Neuronal stem cell (in vitro differentiated cells): ENCODE data around the gene DOHH.
"Not testable (repeated sequence)": the region's sequence is repeated elsewhere in the genome, so short reads cannot be mapped to it uniquely, and the experiment has no call there.

ENCODE experiments used
- DNase-seq: peaks from one replicate; pipeline ENCODE4 v3.0.0-alpha.2; 2013; ENCODE audit warnings: low spot score
- H2AFZ ChIP-seq: one replicate; pipeline ENCODE4 v1.6.1; 2013; ENCODE audit warnings: mild to moderate bottlenecking, low read length, inconsistent platforms
- H2AK5ac ChIP-seq: 2 replicates; pipeline ENCODE4 v1.6.1; 2013; ENCODE audit warnings: low read depth, mild to moderate bottlenecking, inconsistent platforms, low read length, moderate library complexity, mixed read lengths
- H2BK120ac ChIP-seq: 2 replicates; pipeline ENCODE4 v1.6.1; 2013; ENCODE audit warnings: low read depth, mild to moderate bottlenecking, inconsistent platforms, low read length, moderate library complexity, mixed read lengths
- H2BK12ac ChIP-seq: one replicate; pipeline ENCODE4 v1.6.1; 2013; ENCODE audit warnings: low read length, inconsistent platforms
- H2BK15ac ChIP-seq: 2 replicates; pipeline ENCODE4 v1.6.1; 2013; ENCODE audit warnings: mild to moderate bottlenecking, low read length, inconsistent platforms, mixed read lengths
- H2BK5ac ChIP-seq: one replicate; pipeline ENCODE4 v1.6.1; 2013; ENCODE audit warnings: inconsistent platforms, mild to moderate bottlenecking, low read length, moderate library complexity
- H3K14ac ChIP-seq: one replicate; pipeline ENCODE4 v1.6.1; 2013; ENCODE audit warnings: low read length, inconsistent platforms
- H3K18ac ChIP-seq: 2 replicates; pipeline ENCODE4 v1.6.1; 2013; ENCODE audit warnings: low read length, inconsistent platforms
- H3K23ac ChIP-seq: 2 replicates; pipeline ENCODE4 v1.6.1; 2013; ENCODE audit warnings: low read depth, mild to moderate bottlenecking, mixed read lengths, low read length, inconsistent platforms; ENCODE audit not compliant: poor library complexity
- H3K27ac ChIP-seq: replicated peaks from 3 replicates; pipeline ENCODE4 v1.5.1; 2013; ENCODE audit warnings: low read length, inconsistent platforms
- H3K27me3 ChIP-seq, 3 experiments: 2 replicates each; pipeline ENCODE4 v1.6.1; 2013; ENCODE audit warnings: low read length in 3 of 3, mild to moderate bottlenecking in 2 of 3, inconsistent platforms in 1 of 3, low read depth in 1 of 3, mixed read lengths in 1 of 3, moderate library complexity in 1 of 3; ENCODE audit not compliant: control insufficient read depth in 3 of 3, insufficient read depth in 3 of 3
- H3K36me3 ChIP-seq, 2 donors: replicated peaks in 1 of 2; 2 replicates each; pipeline ENCODE4 v1.6.1; 2013; ENCODE audit warnings: low read length in 2 of 2; ENCODE audit not compliant: control insufficient read depth in 2 of 2, insufficient read depth in 2 of 2
- H3K4ac ChIP-seq: 2 replicates; pipeline ENCODE4 v1.6.1; 2013; ENCODE audit warnings: inconsistent platforms, mild to moderate bottlenecking, low read length, moderate library complexity
- H3K4me1 ChIP-seq, 2 donors: 1 replicate in 1 of 2; 2 replicates in 1 of 2; pipeline ENCODE4 v1.6.1; 2013; ENCODE audit warnings: low read length in 2 of 2, low read depth in 1 of 2; ENCODE audit not compliant: control insufficient read depth in 2 of 2, insufficient read depth in 1 of 2
- H3K4me2 ChIP-seq: one replicate; pipeline ENCODE4 v1.6.1; 2013; ENCODE audit warnings: mild to moderate bottlenecking, low read length, inconsistent platforms; ENCODE audit not compliant: insufficient read depth, poor library complexity, severe bottlenecking
- H3K4me3 ChIP-seq, 2 donors: 2 replicates each; pipeline ENCODE4 v1.5.1; 2013; ENCODE audit warnings: low read length in 2 of 2, mild to moderate bottlenecking in 2 of 2, inconsistent platforms in 1 of 2, moderate library complexity in 1 of 2
- H3K79me1 ChIP-seq: one replicate; pipeline ENCODE4 v1.6.1; 2013; ENCODE audit warnings: low read depth, mild to moderate bottlenecking, inconsistent platforms, low read length, moderate library complexity
- H3K9ac ChIP-seq: one replicate; pipeline ENCODE4 v1.6.1; 2013; ENCODE audit warnings: mild to moderate bottlenecking, low read depth, low read length, inconsistent platforms; ENCODE audit not compliant: poor library complexity
- H3K9me3 ChIP-seq, 2 donors: replicated peaks in 1 of 2; 2 replicates each; pipeline versions ENCODE3 to v1.6.1; 2013; ENCODE audit warnings: low read length in 2 of 2, mild to moderate bottlenecking in 2 of 2, inconsistent platforms in 1 of 2, low read depth in 1 of 2, mixed read lengths in 1 of 2, moderate library complexity in 1 of 2; ENCODE audit not compliant: control insufficient read depth in 2 of 2, insufficient read depth in 1 of 2
- H4K8ac ChIP-seq: one replicate; pipeline ENCODE4 v1.6.1; 2013; ENCODE audit warnings: low read depth, mild to moderate bottlenecking, inconsistent platforms, low read length, moderate library complexity
- H4K91ac ChIP-seq: one replicate; pipeline ENCODE4 v1.6.1; 2013; ENCODE audit warnings: low read length, low read depth, mild to moderate bottlenecking, inconsistent platforms; ENCODE audit not compliant: poor library complexity
- WGBS, 2 donors: extraction: QIAGEN DNeasy Blood & Tissue Kit; methylation state at CpG; one replicate each; pipeline ENCODE4 v1.1.7; 2013; ENCODE audit warnings: missing lambda C conversion rate in 2 of 2, mixed read lengths in 1 of 2; ENCODE audit not compliant: insufficient read length in 2 of 2, insufficient replicate concordance in 1 of 2; ENCODE audit errors: extremely low coverage in 2 of 2; 5-methylcytosine and 5-hydroxymethylcytosine counted together

DOHH gene

DNA sequence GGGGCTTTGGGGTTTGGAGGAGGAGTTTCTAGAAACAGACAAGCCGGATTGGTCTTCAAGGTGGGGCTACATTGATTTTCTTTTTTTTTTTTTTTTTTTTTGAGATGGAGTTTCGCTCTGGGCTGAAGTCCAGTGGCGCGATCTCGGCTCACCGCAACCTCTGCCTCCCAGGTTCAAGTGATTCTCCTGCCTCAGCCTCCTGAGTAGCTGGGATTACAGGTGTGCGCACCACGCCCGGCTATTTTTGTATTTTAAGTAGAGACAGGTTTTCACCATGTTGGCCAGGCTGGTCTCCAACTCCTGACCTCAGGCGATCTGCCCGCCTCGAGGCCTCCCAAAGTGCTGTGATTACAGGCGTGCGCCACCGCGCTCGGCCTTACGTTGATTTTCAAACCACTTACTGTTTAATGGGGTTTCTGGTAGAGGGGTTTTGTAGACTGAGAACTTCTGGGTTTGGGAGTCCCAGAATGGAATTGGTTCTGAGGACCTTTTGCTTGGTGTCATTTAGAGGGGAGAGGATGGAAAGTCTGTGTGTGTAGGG lies 7.7 kb upstream of the DOHH start:
- H2BK120ac ChIP-seq, H3K23ac ChIP-seq, H2BK12ac ChIP-seq: not testable (repeated sequence)

GRCh38 chr19:3507371-3508120 lies 7.1 kb upstream of the DOHH start:
- no CpG with 5 or more reads among the region's 31 CpGs for WGBS, 2 donors
- Histone ChIP-seq H3K4ac (no peak overlapping the region), H2AFZ (no peak overlapping the region), H2BK5ac (no peak overlapping the region), H4K8ac (no peak overlapping the region), H2AK5ac (peak overlapping the region; percentile 46), H3K36me3 (peaks cover 20 to 47% of the 10 kb centered on the region in 2 donors), H3K79me1 (peaks cover 47% of the 10 kb centered on the region), H3K4me2 (peak overlapping the region; percentile 99), H3K4me3 (peak overlapping the region; percentile 90 to 92), H3K23ac (peak overlapping the region; percentile 85), H3K9me3 (no peaks in the 10 kb centered on the region), H3K4me1 (peaks cover 9 to 13% of the 10 kb centered on the region in 2 donors), H3K18ac (peak overlapping the region; percentile 64), H3K27me3 (no peaks in the 10 kb centered on the region), H3K14ac (peak overlapping the region; percentile 44), H3K27ac (no peak overlapping the region), H3K9ac (peak overlapping the region; percentile 99), H2BK15ac (no peak overlapping the region), H2BK12ac (no peak overlapping the region), H4K91ac (no peak overlapping the region), H2BK120ac (no peak overlapping the region)
- no peak for DNase-seq

More for the DNA sequence above, 7.7 kb upstream of the DOHH start:
- not testable (repeated sequence) for DNase-seq, H3K18ac ChIP-seq, H3K9ac ChIP-seq, H3K27me3 ChIP-seq, H2AK5ac ChIP-seq, H3K14ac ChIP-seq, H3K4me2 ChIP-seq, H3K9me3 ChIP-seq, H3K4me3 ChIP-seq, H3K27ac ChIP-seq, H4K91ac ChIP-seq, H4K8ac ChIP-seq, H2AFZ ChIP-seq, H2BK15ac ChIP-seq, H3K4ac ChIP-seq
- WGBS, 2 donors: no CpG with 5 or more reads among the region's 18 CpGs
- peaks cover 53% of the 10 kb centered on the region for H3K79me1 ChIP-seq
- peaks cover 20 to 53% of the 10 kb centered on the region in 2 donors for H3K36me3 ChIP-seq
- H2BK5ac ChIP-seq: peak overlapping the region; percentile 53
- H3K4me1 ChIP-seq: peaks cover 9 to 13% of the 10 kb centered on the region in 2 donors

GRCh38 chr19:3506384-3507340 lies 6.2 kb upstream of the DOHH start:
- Histone ChIP-seq H3K4me2 (peak overlapping the region; percentile 99), H2BK12ac (no peak overlapping the region), H3K14ac (peak overlapping the region; percentile 94), H3K4me1 (peaks cover 9 to 13% of the 10 kb centered on the region in 2 donors), H3K4me3 (peak overlapping the region; percentile 90 to 92), H3K18ac (peak overlapping the region; percentile 95), H2BK120ac (peak overlapping the region; percentile 97), H2BK15ac (no peak overlapping the region), H3K79me1 (peaks cover 39% of the 10 kb centered on the region), H3K36me3 (peaks cover 20 to 40% of the 10 kb centered on the region in 2 donors), H3K9ac (peak overlapping the region; percentile 99), H3K27me3 (no peaks in the 10 kb centered on the region), H2AFZ (peak overlapping the region; percentile 90), H2AK5ac (peak overlapping the region; percentile 97), H4K91ac (no peak overlapping the region), H2BK5ac (peak overlapping the region; percentile 90), H3K4ac (no peak overlapping the region), H3K23ac (peak overlapping the region; percentile 85), H4K8ac (no peak overlapping the region), H3K9me3 (no peaks in the 10 kb centered on the region), H3K27ac (no peak overlapping the region)
- DNase-seq: no peak
- no CpG with 5 or more reads among the region's 69 CpGs for WGBS, 2 donors
